ENCODE measurements around the gene SYT1.

DNA sequence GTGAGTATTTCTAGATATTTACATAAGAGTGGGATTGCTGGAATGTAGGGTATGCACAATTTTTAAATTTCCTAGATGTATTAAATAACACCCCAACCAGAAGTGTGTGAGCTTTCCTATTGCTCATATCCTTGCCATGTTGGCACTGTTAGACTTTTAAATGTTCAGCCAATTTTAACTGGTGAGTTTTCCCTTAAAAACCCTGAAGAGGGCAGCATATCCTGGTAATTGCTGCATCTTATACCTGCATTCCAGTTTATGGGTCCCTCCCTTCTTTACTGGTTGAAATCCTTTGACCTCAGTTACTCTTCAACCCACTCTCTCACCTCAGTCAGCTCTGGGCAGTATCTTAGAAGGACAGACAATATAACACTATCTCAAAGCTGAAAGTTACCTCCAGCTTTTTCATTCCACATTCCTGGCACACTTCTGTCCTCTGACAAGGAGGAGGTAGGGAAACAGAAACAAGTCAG is 555.6 kb downstream of the SYT1 start:
- no peak for TF ChIP-seq POLR2A (IDR thresholded peaks at IDR 0.05)
- TF ChIP-seq, protein P1, sequence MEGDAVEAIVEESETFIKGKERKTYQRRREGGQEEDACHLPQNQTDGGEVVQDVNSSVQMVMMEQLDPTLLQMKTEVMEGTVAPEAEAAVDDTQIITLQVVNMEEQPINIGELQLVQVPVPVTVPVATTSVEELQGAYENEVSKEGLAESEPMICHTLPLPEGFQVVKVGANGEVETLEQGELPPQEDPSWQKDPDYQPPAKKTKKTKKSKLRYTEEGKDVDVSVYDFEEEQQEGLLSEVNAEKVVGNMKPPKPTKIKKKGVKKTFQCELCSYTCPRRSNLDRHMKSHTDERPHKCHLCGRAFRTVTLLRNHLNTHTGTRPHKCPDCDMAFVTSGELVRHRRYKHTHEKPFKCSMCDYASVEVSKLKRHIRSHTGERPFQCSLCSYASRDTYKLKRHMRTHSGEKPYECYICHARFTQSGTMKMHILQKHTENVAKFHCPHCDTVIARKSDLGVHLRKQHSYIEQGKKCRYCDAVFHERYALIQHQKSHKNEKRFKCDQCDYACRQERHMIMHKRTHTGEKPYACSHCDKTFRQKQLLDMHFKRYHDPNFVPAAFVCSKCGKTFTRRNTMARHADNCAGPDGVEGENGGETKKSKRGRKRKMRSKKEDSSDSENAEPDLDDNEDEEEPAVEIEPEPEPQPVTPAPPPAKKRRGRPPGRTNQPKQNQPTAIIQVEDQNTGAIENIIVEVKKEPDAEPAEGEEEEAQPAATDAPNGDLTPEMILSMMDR (IDR thresholded peaks at IDR 0.05): peak in 6 of 7 experiments; percentile 26 to 77 (median 68)
